ENCODE results near the gene PSMC3.

Gene PSMC3

GRCh38 chr11:47442514-47442913 is 16.3 kb upstream of the PSMC3 start:
- no peak for TF ChIP-seq CEBPB (IDR thresholded peaks at IDR 0.05)
- TF ChIP-seq CREB1 (IDR thresholded peaks at IDR 0.05; ENCODE audit: low read depth), result no peak
- no peak for TF ChIP-seq FOXM1 (IDR thresholded peaks at IDR 0.05; ENCODE audit: borderline replicate concordance, low read depth)
- TF ChIP-seq REST (IDR thresholded peaks at IDR 0.05; ENCODE audit: low read depth), result no peak
- no peak for TF ChIP-seq MAX (IDR thresholded peaks at IDR 0.05)
- no peak for TF ChIP-seq TCF12 (IDR thresholded peaks at IDR 0.05; ENCODE audit: low read depth)
- TF ChIP-seq YY1 (IDR thresholded peaks at IDR 0.05; ENCODE audit: low read depth), result no peak
- TF ChIP-seq TAF1 (IDR thresholded peaks at IDR 0.05; ENCODE audit: low read depth), result no peak
- TF ChIP-seq ZBTB7A (IDR thresholded peaks at IDR 0.05; ENCODE audit: low read depth), result no peak
- TF ChIP-seq RAD21 (IDR thresholded peaks at IDR 0.05; ENCODE audit: low read depth), result no peak
- TF ChIP-seq NFIC (IDR thresholded peaks at IDR 0.05), result no peak
- TF ChIP-seq TEAD4 (IDR thresholded peaks at IDR 0.05), result no peak
- TF ChIP-seq EGR1 (IDR thresholded peaks at IDR 0.05), result no peak
- no peak for TF ChIP-seq USF1 (IDR thresholded peaks at IDR 0.05)
- no peak for TF ChIP-seq EP300 (IDR thresholded peaks at IDR 0.05; ENCODE audit: borderline replicate concordance)

- TF ChIP-seq EGR1 (IDR thresholded peaks at IDR 0.05) (no peak), RAD21 (IDR thresholded peaks at IDR 0.05; ENCODE audit: low read depth) (no peak), TEAD4 (IDR thresholded peaks at IDR 0.05) (no peak), MAX (IDR thresholded peaks at IDR 0.05) (no peak), FOXM1 (IDR thresholded peaks at IDR 0.05; ENCODE audit: borderline replicate concordance, low read depth) (no peak), REST (IDR thresholded peaks at IDR 0.05; ENCODE audit: low read depth) (no peak), CEBPB (IDR thresholded peaks at IDR 0.05) (no peak), YY1 (IDR thresholded peaks at IDR 0.05; ENCODE audit: low read depth) (no peak), USF1 (IDR thresholded peaks at IDR 0.05) (no peak), ZBTB7A (IDR thresholded peaks at IDR 0.05; ENCODE audit: low read depth) (no peak), CREB1 (IDR thresholded peaks at IDR 0.05; ENCODE audit: low read depth) (no peak), TAF1 (IDR thresholded peaks at IDR 0.05; ENCODE audit: low read depth) (no peak), EP300 (IDR thresholded peaks at IDR 0.05; ENCODE audit: borderline replicate concordance) (no peak), NFIC (IDR thresholded peaks at IDR 0.05) (no peak)
Measured at GRCh38 chr11:47441421-47441820, 15.2 kb upstream of the PSMC3 start.

GRCh38 chr11:47440054-47440476 is 13.8 kb upstream of the PSMC3 start:
- TF ChIP-seq TEAD4 (IDR thresholded peaks at IDR 0.05) (no peak), CREB1 (IDR thresholded peaks at IDR 0.05; ENCODE audit: low read depth) (no peak), EP300 (IDR thresholded peaks at IDR 0.05; ENCODE audit: borderline replicate concordance) (no peak), MAX (IDR thresholded peaks at IDR 0.05) (no peak), NFIC (IDR thresholded peaks at IDR 0.05) (no peak), EGR1 (IDR thresholded peaks at IDR 0.05) (no peak), TCF12 (IDR thresholded peaks at IDR 0.05; ENCODE audit: low read depth) (no peak), ZBTB7A (IDR thresholded peaks at IDR 0.05; ENCODE audit: low read depth) (no peak), USF1 (IDR thresholded peaks at IDR 0.05) (no peak), RAD21 (IDR thresholded peaks at IDR 0.05; ENCODE audit: low read depth) (no peak), FOXM1 (IDR thresholded peaks at IDR 0.05; ENCODE audit: borderline replicate concordance, low read depth) (no peak), CEBPB (IDR thresholded peaks at IDR 0.05) (no peak), TAF1 (IDR thresholded peaks at IDR 0.05; ENCODE audit: low read depth) (no peak), YY1 (IDR thresholded peaks at IDR 0.05; ENCODE audit: low read depth) (no peak)

GRCh38 chr11:47438721-47439120 is 12.5 kb upstream of the PSMC3 start:
- TF ChIP-seq YY1 (IDR thresholded peaks at IDR 0.05; ENCODE audit: low read depth), result no peak
- TF ChIP-seq TAF1 (IDR thresholded peaks at IDR 0.05; ENCODE audit: low read depth), result no peak
- TF ChIP-seq TCF12 (IDR thresholded peaks at IDR 0.05; ENCODE audit: low read depth), result no peak
- TF ChIP-seq ZBTB7A (IDR thresholded peaks at IDR 0.05; ENCODE audit: low read depth), result no peak
- TF ChIP-seq EP300 (IDR thresholded peaks at IDR 0.05; ENCODE audit: borderline replicate concordance), result no peak
- TF ChIP-seq CREB1 (IDR thresholded peaks at IDR 0.05; ENCODE audit: low read depth), result no peak
- TF ChIP-seq TEAD4 (IDR thresholded peaks at IDR 0.05), result no peak
- TF ChIP-seq CEBPB (IDR thresholded peaks at IDR 0.05), result no peak
- TF ChIP-seq USF1 (IDR thresholded peaks at IDR 0.05), result no peak

Data from Ishikawa (cell line).